ENCODE results near the gene CDK5R2. TPM values are rescaled to one million over a fixed set of nuclear protein-coding genes. Genes with fewer than 3 reads are reported as not detected.
"Not testable (repeated sequence)": the region's sequence is repeated elsewhere in the genome, so short reads cannot be mapped to it uniquely, and the experiment has no call there.

The CDK5R2 gene
- total and polyA plus RNA-seq, 2 experiments from 2014 or later = not detected

- Histone ChIP-seq H3K9me2 (ENCODE audit: insufficient read depth) (no peaks in the 10 kb centered on the region), H2AFZ (no peak overlapping the region), H3K9ac (no peak overlapping the region), H3K4me2 (ENCODE audit: unreplicated experiment) (no peak overlapping the region), H3K36me3 (ENCODE audit: low read depth) (no peaks in the 10 kb centered on the region), H3K27me3 (replicated peaks; ENCODE audit: insufficient read depth) (peaks cover 23% of the 10 kb centered on the region), H3F3A (ENCODE audit: insufficient read depth) (no peaks in the 10 kb centered on the region), H3K4me1 (ENCODE audit: insufficient read depth) (no peaks in the 10 kb centered on the region), H3K4me3 (no peak overlapping the region), H3K27ac (no peak overlapping the region), H3K9me3 (ENCODE audit: low read depth) (no peaks in the 10 kb centered on the region), H3K79me2 (ENCODE audit: insufficient read depth) (no peaks in the 10 kb centered on the region), H4K20me1 (ENCODE audit: insufficient read depth) (no peaks in the 10 kb centered on the region)
- WGBS, 2 experiments (ENCODE audit: low coverage in 1 of 2, low lambda C conversion rate in 2 of 2, missing lambda C conversion rate in 2 of 2) = 28 to 37% methylated on average over 2 of the region's 2 CpGs
- TF ChIP-seq EZH2 (IDR thresholded peaks at IDR 0.05; ENCODE audit: insufficient read depth, poor library complexity, severe bottlenecking) = no peak
- TF ChIP-seq EZH2phosphoT487 (IDR thresholded peaks at IDR 0.05; ENCODE audit: insufficient read depth, low read depth) = no peak
- DNase-seq = no peak
- in situ Hi-C loops (cut with MboI) = no loop called here
Observed at GRCh38 chr2:218925434-218925833, 34.0 kb upstream of the CDK5R2 start.

- Histone ChIP-seq H4K20me1 (ENCODE audit: insufficient read depth) (no peaks in the 10 kb centered on the region), H2AFZ (no peak overlapping the region), H3K79me2 (ENCODE audit: insufficient read depth) (no peaks in the 10 kb centered on the region), H3K27me3 (replicated peaks; ENCODE audit: insufficient read depth) (peaks cover 23% of the 10 kb centered on the region), H3F3A (ENCODE audit: insufficient read depth) (no peaks in the 10 kb centered on the region), H3K9ac (no peak overlapping the region), H3K4me2 (ENCODE audit: unreplicated experiment) (no peak overlapping the region), H3K4me3 (no peak overlapping the region), H3K4me1 (ENCODE audit: insufficient read depth) (no peaks in the 10 kb centered on the region), H3K9me2 (ENCODE audit: insufficient read depth) (no peaks in the 10 kb centered on the region), H3K36me3 (ENCODE audit: low read depth) (no peaks in the 10 kb centered on the region), H3K27ac (no peak overlapping the region), H3K9me3 (ENCODE audit: low read depth) (no peaks in the 10 kb centered on the region)
- TF ChIP-seq EZH2 (IDR thresholded peaks at IDR 0.05; ENCODE audit: insufficient read depth, poor library complexity, severe bottlenecking) = no peak
- no peak for TF ChIP-seq EZH2phosphoT487 (IDR thresholded peaks at IDR 0.05; ENCODE audit: insufficient read depth, low read depth)
- DNase-seq = no peak
- WGBS, 2 experiments (ENCODE audit: low coverage in 1 of 2, low lambda C conversion rate in 2 of 2, missing lambda C conversion rate in 2 of 2) = 50 to 58% methylated on average over 2 of the region's 2 CpGs
- in situ Hi-C loops (cut with MboI) = no loop called here
Observed at GRCh38 chr2:218927422-218927821, 32.0 kb upstream of the CDK5R2 start.

GRCh38 chr2:218927876-218928275 is 31.6 kb upstream of the CDK5R2 start:
- H3K9me3 ChIP-seq (ENCODE audit: low read depth) = no peaks in the 10 kb centered on the region
- no peak overlapping the region for H3K9ac ChIP-seq
- peaks cover 23% of the 10 kb centered on the region for H3K27me3 ChIP-seq (replicated peaks; ENCODE audit: insufficient read depth)
- H3K36me3 ChIP-seq (ENCODE audit: low read depth) = no peaks in the 10 kb centered on the region
- no peaks in the 10 kb centered on the region for H3K79me2 ChIP-seq (ENCODE audit: insufficient read depth)
- H2AFZ ChIP-seq = no peak overlapping the region
- H4K20me1 ChIP-seq (ENCODE audit: insufficient read depth) = no peaks in the 10 kb centered on the region
- TF ChIP-seq EZH2 (IDR thresholded peaks at IDR 0.05; ENCODE audit: insufficient read depth, poor library complexity, severe bottlenecking) = no peak
- TF ChIP-seq EZH2phosphoT487 (IDR thresholded peaks at IDR 0.05; ENCODE audit: insufficient read depth, low read depth) = no peak
- no peaks in the 10 kb centered on the region for H3K9me2 ChIP-seq (ENCODE audit: insufficient read depth)
- in situ Hi-C loops (cut with MboI) = no loop called here
- no peak overlapping the region for H3K4me3 ChIP-seq
- no peak for DNase-seq
- WGBS, 2 experiments (ENCODE audit: low coverage in 1 of 2, low lambda C conversion rate in 2 of 2, missing lambda C conversion rate in 2 of 2) = 34 to 40% methylated on average over 4 of the region's 4 CpGs
- no peak overlapping the region for H3K27ac ChIP-seq
- no peak overlapping the region for H3K4me2 ChIP-seq (ENCODE audit: unreplicated experiment)
- H3K4me1 ChIP-seq (ENCODE audit: insufficient read depth) = no peaks in the 10 kb centered on the region
- no peaks in the 10 kb centered on the region for H3F3A ChIP-seq (ENCODE audit: insufficient read depth)

GRCh38 chr2:218930488-218930887 is 29.0 kb upstream of the CDK5R2 start:
- DNase-seq; H3K9me3 ChIP-seq (ENCODE audit: low read depth); H3K79me2 ChIP-seq (ENCODE audit: insufficient read depth); H2AFZ ChIP-seq; H3K4me1 ChIP-seq (ENCODE audit: insufficient read depth); H3K4me3 ChIP-seq; H3K9me2 ChIP-seq (ENCODE audit: insufficient read depth); H4K20me1 ChIP-seq (ENCODE audit: insufficient read depth); in situ Hi-C loops (cut with MboI); H3K36me3 ChIP-seq (ENCODE audit: low read depth); H3F3A ChIP-seq (ENCODE audit: insufficient read depth); H3K4me2 ChIP-seq (ENCODE audit: unreplicated experiment); H3K9ac ChIP-seq; H3K27ac ChIP-seq: not testable (repeated sequence)
- H3K27me3 ChIP-seq (replicated peaks; ENCODE audit: insufficient read depth) = peaks cover 32% of the 10 kb centered on the region
- WGBS, 2 experiments (ENCODE audit: low coverage in 1 of 2, low lambda C conversion rate in 2 of 2, missing lambda C conversion rate in 2 of 2) = 72% methylated on average over 3 to 10 of the region's 10 CpGs

GRCh38 chr2:218931751-218932150 is 27.7 kb upstream of the CDK5R2 start:
- H3K27me3 ChIP-seq (replicated peaks; ENCODE audit: insufficient read depth) = peaks cover 37% of the 10 kb centered on the region
- H3K36me3 ChIP-seq (ENCODE audit: low read depth); H3K9ac ChIP-seq; DNase-seq; H3K4me2 ChIP-seq (ENCODE audit: unreplicated experiment); H3F3A ChIP-seq (ENCODE audit: insufficient read depth); H3K4me3 ChIP-seq; H3K9me3 ChIP-seq (ENCODE audit: low read depth); H3K9me2 ChIP-seq (ENCODE audit: insufficient read depth); H3K79me2 ChIP-seq (ENCODE audit: insufficient read depth); H3K27ac ChIP-seq; H2AFZ ChIP-seq; in situ Hi-C loops (cut with MboI); H3K4me1 ChIP-seq (ENCODE audit: insufficient read depth); H4K20me1 ChIP-seq (ENCODE audit: insufficient read depth): not testable (repeated sequence)
- WGBS, 2 experiments (ENCODE audit: low coverage in 1 of 2, low lambda C conversion rate in 2 of 2, missing lambda C conversion rate in 2 of 2) = 74 to 79% methylated on average over 6 to 12 of the region's 25 CpGs

Measured in GM23248 (cell line).